Brain microvascular endothelial cell (primary cell): ENCODE measurements around the gene CIAPIN1.

ENCODE experiments used
- DNase-seq: peaks from one replicate; pipeline ENCODE4 v3.0.0-alpha.2; 2020
- H3K27ac ChIP-seq: fragments of 250-450 bp; sonication (Bioruptor Pico); 2 replicates; pipeline ENCODE4 v1.5.1; 2020; ENCODE audit warnings: mild to moderate bottlenecking, moderate library complexity
- H3K27me3 ChIP-seq: fragments of 250-450 bp; sonication (Bioruptor Pico); replicated peaks from 2 replicates; pipeline ENCODE4 v1.5.1; 2020; ENCODE audit warnings: mild to moderate bottlenecking
- H3K36me3 ChIP-seq: fragments of 250-450 bp; sonication (Bioruptor Pico); replicated peaks from 2 replicates; pipeline ENCODE4 v1.5.1; 2020; ENCODE audit warnings: mild to moderate bottlenecking
- H3K4me3 ChIP-seq: 2 replicates; pipeline ENCODE4 v1.5.1; 2011; ENCODE audit warnings: low read depth, mild to moderate bottlenecking, control low read depth, low read length, moderate library complexity
- CTCF ChIP-seq: IDR thresholded peaks from 2 replicates; pipeline ENCODE4 v1.5.1; 2011; ENCODE audit warnings: low read depth, mild to moderate bottlenecking, moderate library complexity, low read length, control low read depth, inconsistent platforms; ENCODE audit errors: missing control alignments
- in situ Hi-C: cut with HindIII; loops from 2 replicates; pipeline ENCODE4 v1.10.0; 2017; ENCODE audit warnings: low sequenced_read_pairs, low pct_ligation_motif_present

Gene CIAPIN1

GRCh38 chr16:57413733-57414132 is 33.5 kb downstream of the CIAPIN1 start:
- in situ Hi-C loops: loop anchor here (10.0 kb wide), 1 partner anchor 119 kb away; no protein-coding TSS in a partner anchor
- Histone ChIP-seq H3K27ac (no peak overlapping the region), H3K36me3 (no peaks in the 10 kb centered on the region), H3K27me3 (no peaks in the 10 kb centered on the region), H3K4me3 (no peak overlapping the region)
- no peak for DNase-seq
- TF ChIP-seq CTCF: no peak

- Histone ChIP-seq H3K27me3 (no peaks in the 10 kb centered on the region), H3K27ac (no peak overlapping the region), H3K4me3 (no peak overlapping the region), H3K36me3 (no peaks in the 10 kb centered on the region)
- in situ Hi-C loops: loop anchor here (10.0 kb wide), 1 partner anchor 119 kb away; no protein-coding TSS in a partner anchor
- no peak for TF ChIP-seq CTCF
- no peak for DNase-seq
Observed at GRCh38 chr16:57413301-57413730, 33.9 kb downstream of the CIAPIN1 start.

GRCh38 chr16:57412584-57412983 is 34.6 kb downstream of the CIAPIN1 start:
- no peak for DNase-seq
- H3K27me3 ChIP-seq: no peaks in the 10 kb centered on the region
- H3K27ac ChIP-seq: no peak overlapping the region
- TF ChIP-seq CTCF: no peak
- H3K36me3 ChIP-seq: no peaks in the 10 kb centered on the region
- no peak overlapping the region for H3K4me3 ChIP-seq
- in situ Hi-C loops: loop anchor here (10.0 kb wide), 1 partner anchor 118 kb away; no protein-coding TSS in a partner anchor

GRCh38 chr16:57411362-57411976 is 35.7 kb downstream of the CIAPIN1 start:
- Histone ChIP-seq H3K4me3 (no peak overlapping the region), H3K36me3 (no peaks in the 10 kb centered on the region), H3K27me3 (no peaks in the 10 kb centered on the region), H3K27ac (no peak overlapping the region)
- no peak for DNase-seq
- no peak for TF ChIP-seq CTCF
- in situ Hi-C loops: loop anchor here (10.0 kb wide), 1 partner anchor 117 kb away; no protein-coding TSS in a partner anchor

- Histone ChIP-seq H3K4me3 (no peak overlapping the region), H3K27me3 (no peaks in the 10 kb centered on the region), H3K36me3 (no peaks in the 10 kb centered on the region), H3K27ac (no peak overlapping the region)
- DNase-seq: no peak
- no peak for TF ChIP-seq CTCF
- in situ Hi-C loops: loop anchor here (10.0 kb wide), 1 partner anchor 115 kb away; no protein-coding TSS in a partner anchor
Observed at GRCh38 chr16:57409870-57410587, 37.2 kb downstream of the CIAPIN1 start.
